ENCODE measurements around the gene SULT4A1.

SULT4A1 gene

DNA sequence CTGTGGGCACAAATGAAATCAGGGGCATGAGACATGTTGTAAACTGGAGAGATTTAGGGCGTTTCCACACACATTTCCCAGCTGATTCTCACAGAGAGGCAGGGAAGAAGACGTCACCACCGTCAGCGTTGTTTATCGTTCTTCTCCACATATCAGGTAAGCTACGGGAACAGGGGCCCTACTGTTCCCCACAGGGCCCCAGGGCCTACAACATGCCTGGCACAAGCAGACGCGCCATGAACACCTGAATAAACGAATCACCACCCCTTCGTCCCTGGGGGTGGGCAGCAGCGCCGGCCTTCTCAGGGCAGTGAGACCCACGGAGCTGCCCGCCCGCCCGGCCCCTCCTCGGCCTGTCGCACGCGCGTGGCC lies 50.5 kb downstream of the SULT4A1 start:
- no peak for DNase-seq
- Mint-ChIP-seq H3K4me3 (peak overlapping the region; percentile 89), H3K4me1 (peaks cover 30% of the 10 kb centered on the region), H3K9me3 (no peaks in the 10 kb centered on the region), H3K27ac (peak overlapping the region; percentile 59), H3K27me3 (ENCODE audit: low read depth, poor library complexity) (peaks cover 16% of the 10 kb centered on the region), H3K36me3 (ENCODE audit: low read depth) (peaks cover 12% of the 10 kb centered on the region)
- TF ChIP-seq, protein P1, sequence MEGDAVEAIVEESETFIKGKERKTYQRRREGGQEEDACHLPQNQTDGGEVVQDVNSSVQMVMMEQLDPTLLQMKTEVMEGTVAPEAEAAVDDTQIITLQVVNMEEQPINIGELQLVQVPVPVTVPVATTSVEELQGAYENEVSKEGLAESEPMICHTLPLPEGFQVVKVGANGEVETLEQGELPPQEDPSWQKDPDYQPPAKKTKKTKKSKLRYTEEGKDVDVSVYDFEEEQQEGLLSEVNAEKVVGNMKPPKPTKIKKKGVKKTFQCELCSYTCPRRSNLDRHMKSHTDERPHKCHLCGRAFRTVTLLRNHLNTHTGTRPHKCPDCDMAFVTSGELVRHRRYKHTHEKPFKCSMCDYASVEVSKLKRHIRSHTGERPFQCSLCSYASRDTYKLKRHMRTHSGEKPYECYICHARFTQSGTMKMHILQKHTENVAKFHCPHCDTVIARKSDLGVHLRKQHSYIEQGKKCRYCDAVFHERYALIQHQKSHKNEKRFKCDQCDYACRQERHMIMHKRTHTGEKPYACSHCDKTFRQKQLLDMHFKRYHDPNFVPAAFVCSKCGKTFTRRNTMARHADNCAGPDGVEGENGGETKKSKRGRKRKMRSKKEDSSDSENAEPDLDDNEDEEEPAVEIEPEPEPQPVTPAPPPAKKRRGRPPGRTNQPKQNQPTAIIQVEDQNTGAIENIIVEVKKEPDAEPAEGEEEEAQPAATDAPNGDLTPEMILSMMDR (IDR thresholded peaks at IDR 0.05): no peak

DNA sequence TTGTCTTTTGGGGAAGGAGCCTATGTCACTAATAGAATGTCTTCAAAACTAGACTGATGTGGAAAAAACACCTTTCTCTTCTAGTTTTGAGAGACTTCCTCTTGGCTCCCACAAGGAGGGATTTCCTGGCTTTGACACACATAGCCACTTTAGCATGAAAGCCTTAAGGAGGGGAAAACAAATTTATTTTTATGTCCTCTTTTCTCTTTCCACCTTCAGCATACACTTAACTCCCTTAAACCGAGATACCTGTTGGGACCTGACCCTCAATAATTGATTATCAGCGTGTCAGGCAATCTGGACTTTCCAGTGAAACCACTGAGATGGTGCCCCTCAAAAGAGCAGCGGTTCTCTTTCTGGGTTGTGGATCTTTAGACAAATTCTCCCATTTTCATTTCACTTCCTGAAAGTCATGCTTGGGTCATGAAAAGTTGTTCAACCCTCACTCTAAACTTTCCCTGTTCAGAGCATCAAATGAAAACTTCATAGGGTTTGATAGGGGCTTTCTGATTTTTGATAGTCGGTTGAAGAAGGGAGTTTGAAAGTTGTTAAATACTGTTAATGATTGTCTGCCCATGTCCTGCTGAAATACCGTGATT lies 59.3 kb downstream of the SULT4A1 start:
- peaks cover 24% of the 10 kb centered on the region for H3K9me3 Mint-ChIP-seq
- DNase-seq: no peak
- H3K27ac Mint-ChIP-seq: no peak overlapping the region
- H3K27me3 Mint-ChIP-seq (ENCODE audit: low read depth, poor library complexity): peaks cover 61% of the 10 kb centered on the region
- H3K36me3 Mint-ChIP-seq (ENCODE audit: low read depth): no peaks in the 10 kb centered on the region
- no peak overlapping the region for H3K4me3 Mint-ChIP-seq
- H3K4me1 Mint-ChIP-seq: no peaks in the 10 kb centered on the region
- TF ChIP-seq, protein P1 (IDR thresholded peaks at IDR 0.05): no peak

DNA sequence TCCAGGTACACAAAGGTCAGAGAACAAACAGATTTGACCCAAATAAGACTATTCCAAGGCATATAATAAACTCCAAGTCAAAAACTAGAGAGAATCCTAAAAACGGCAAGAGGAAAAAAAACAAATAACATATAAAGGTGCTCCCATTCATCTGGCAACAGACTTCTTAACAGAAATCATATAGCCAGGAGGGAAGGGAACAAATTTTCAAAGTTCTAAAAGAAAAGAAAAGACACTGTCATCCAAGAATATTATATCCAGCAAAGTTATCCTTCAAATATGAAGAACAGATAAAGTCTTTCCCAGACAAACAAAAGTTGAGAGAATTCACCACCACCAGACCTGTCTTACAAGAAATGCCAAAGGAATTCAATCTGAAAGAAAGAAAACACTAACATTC lies 61.3 kb downstream of the SULT4A1 start:
- peaks cover 55% of the 10 kb centered on the region for H3K27me3 Mint-ChIP-seq (ENCODE audit: low read depth, poor library complexity)
- H3K27ac Mint-ChIP-seq: no peak overlapping the region
- no peaks in the 10 kb centered on the region for H3K36me3 Mint-ChIP-seq (ENCODE audit: low read depth)
- DNase-seq: no peak
- H3K9me3 Mint-ChIP-seq: peaks cover 24% of the 10 kb centered on the region
- no peak overlapping the region for H3K4me3 Mint-ChIP-seq
- TF ChIP-seq, protein P1 (IDR thresholded peaks at IDR 0.05): no peak
- H3K4me1 Mint-ChIP-seq: no peaks in the 10 kb centered on the region

DNA sequence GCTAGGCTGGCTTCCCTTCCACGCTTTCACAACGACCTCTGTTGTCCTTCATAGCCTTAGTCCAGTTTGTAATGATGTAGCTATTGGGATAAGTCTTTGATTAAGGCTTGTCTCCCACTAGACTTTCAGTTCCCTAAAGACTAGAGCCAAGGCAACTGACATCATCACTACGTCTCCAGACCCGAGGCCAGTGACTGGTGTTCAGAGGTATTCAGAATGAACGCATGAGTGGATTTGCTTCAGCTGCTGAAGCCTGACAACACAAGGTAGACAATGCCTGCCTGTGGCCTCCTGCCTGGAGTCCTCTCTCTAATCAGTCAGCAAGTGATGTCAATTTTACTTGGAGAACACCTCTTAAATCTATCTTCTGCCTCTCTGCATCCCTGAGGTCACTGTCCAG lies 63.8 kb downstream of the SULT4A1 start:
- no peaks in the 10 kb centered on the region for H3K4me1 Mint-ChIP-seq
- peaks cover 35% of the 10 kb centered on the region for H3K27me3 Mint-ChIP-seq (ENCODE audit: low read depth, poor library complexity)
- peaks cover 24% of the 10 kb centered on the region for H3K9me3 Mint-ChIP-seq
- DNase-seq: no peak
- H3K36me3 Mint-ChIP-seq (ENCODE audit: low read depth): no peaks in the 10 kb centered on the region
- H3K27ac Mint-ChIP-seq: no peak overlapping the region
- no peak overlapping the region for H3K4me3 Mint-ChIP-seq
- TF ChIP-seq, protein P1 (IDR thresholded peaks at IDR 0.05): no peak

DNA sequence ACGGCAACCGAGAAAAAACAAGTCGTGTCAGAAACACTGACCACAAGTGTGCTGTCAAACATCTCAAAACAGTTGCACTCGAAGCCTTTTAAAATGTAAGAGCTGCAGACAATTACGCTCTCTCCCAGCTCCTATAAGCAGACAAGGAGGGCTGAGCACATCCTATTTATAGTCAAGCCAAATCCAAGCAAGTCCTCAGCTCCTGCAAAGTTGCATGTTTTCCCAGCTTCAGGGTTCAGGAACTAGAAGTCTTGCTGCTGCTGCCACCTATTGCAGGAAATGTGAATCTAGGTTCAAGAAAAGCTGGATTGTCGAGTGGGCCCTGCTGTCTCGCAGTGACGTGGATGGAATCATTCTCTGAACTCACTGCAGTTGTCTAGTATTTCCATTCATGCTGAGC lies 65.7 kb downstream of the SULT4A1 start:
- Mint-ChIP-seq H3K4me3 (no peak overlapping the region), H3K27me3 (ENCODE audit: low read depth, poor library complexity) (peaks cover 21% of the 10 kb centered on the region), H3K4me1 (no peaks in the 10 kb centered on the region), H3K36me3 (ENCODE audit: low read depth) (no peaks in the 10 kb centered on the region), H3K27ac (no peak overlapping the region), H3K9me3 (peaks cover 19% of the 10 kb centered on the region)
- TF ChIP-seq, protein P1 (IDR thresholded peaks at IDR 0.05): peak; percentile 20
- no peak for DNase-seq

DNA sequence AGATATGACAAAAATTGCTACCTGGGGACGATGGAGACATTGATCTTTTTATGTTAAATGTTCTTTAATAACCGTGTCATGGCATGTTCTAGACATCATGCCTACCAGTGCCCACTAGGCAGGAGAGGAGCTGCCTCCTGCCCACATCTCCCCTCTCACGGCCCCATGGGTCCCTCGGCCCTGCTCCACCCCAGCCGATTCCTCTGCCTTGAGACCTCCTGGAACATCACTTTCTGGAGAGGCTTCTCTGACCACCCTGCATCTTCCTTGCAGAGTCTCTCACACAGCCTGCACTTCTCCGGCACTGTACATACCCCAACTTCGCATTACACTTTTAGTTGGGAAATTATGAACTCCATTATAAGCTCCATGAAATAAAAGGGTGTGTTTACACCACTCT lies 67.0 kb downstream of the SULT4A1 start:
- no peak for DNase-seq
- Mint-ChIP-seq H3K27me3 (ENCODE audit: low read depth, poor library complexity) (peaks cover 8% of the 10 kb centered on the region), H3K27ac (no peak overlapping the region), H3K9me3 (peaks cover 7% of the 10 kb centered on the region), H3K36me3 (ENCODE audit: low read depth) (no peaks in the 10 kb centered on the region), H3K4me3 (no peak overlapping the region), H3K4me1 (no peaks in the 10 kb centered on the region)
- TF ChIP-seq, protein P1 (IDR thresholded peaks at IDR 0.05): no peak
